HepG2 (cell line): ENCODE measurements around the gene ZNF581. TPM values are rescaled to one million over a fixed set of nuclear protein-coding genes. Genes with fewer than 3 reads are reported as not detected.

Experiments used
- DPF2 ChIP-seq: sonication (generic); formaldehyde crosslinking; IDR thresholded peaks from 2 replicates; pipeline ENCODE4 v1.4.0; 2020; ENCODE audit warnings: mild to moderate bottlenecking, low read depth, missing genetic modification reagents, borderline replicate concordance
- GZF1 ChIP-seq: sonication (generic); formaldehyde crosslinking; IDR thresholded peaks from 2 replicates; pipeline ENCODE4 v1.5.1; 2020; ENCODE audit warnings: mild to moderate bottlenecking, missing genetic modification reagents
- HNF4G ChIP-seq, 2 experiments: sonication (generic) in 1 of 2; formaldehyde crosslinking in 1 of 2; IDR thresholded peaks; 2 replicates each; pipeline versions ENCODE4 v1.4.0 to v1.6.1; 2011 to 2020; ENCODE audit warnings: borderline replicate concordance in 2 of 2, low read depth in 2 of 2, mild to moderate bottlenecking in 2 of 2, low read length in 1 of 2, missing genetic modification reagents in 1 of 2, moderate library complexity in 1 of 2
- HOXA7 ChIP-seq: sonication (generic); formaldehyde crosslinking; IDR thresholded peaks from 2 replicates; pipeline ENCODE4 v1.8.1; 2022; ENCODE audit warnings: mild to moderate bottlenecking, missing genetic modification reagents, moderate library complexity
- IRF2 ChIP-seq: IDR thresholded peaks from 2 replicates; pipeline ENCODE4 v1.6.1; 2018; ENCODE audit warnings: missing genetic modification reagents, missing compliant biosample characterization
- KDM3A ChIP-seq: IDR thresholded peaks from 2 replicates; pipeline ENCODE4 v1.6.1; 2018; ENCODE audit warnings: low read depth, missing compliant biosample characterization
- MIXL1 ChIP-seq: IDR thresholded peaks from 2 replicates; pipeline ENCODE4 v1.6.1; 2016
- SOX13 ChIP-seq, 3 experiments: fragments of 450-650 bp in 1 of 3; sonication (generic) in 1 of 3; formaldehyde crosslinking in 1 of 3; IDR thresholded peaks in 2 of 3; conservative IDR thresholded peaks in 1 of 3; 2 replicates each; pipeline versions ENCODE4 v1.5.0 to v1.6.1; 2016 to 2020; ENCODE audit warnings: antibody characterized with exemption in 1 of 3, mild to moderate bottlenecking in 1 of 3, missing compliant biosample characterization in 1 of 3, missing genetic modification reagents in 1 of 3, moderate library complexity in 1 of 3
- TARDBP ChIP-seq: sonication (generic); formaldehyde crosslinking; IDR thresholded peaks from 2 replicates; pipeline ENCODE4 v1.8.0; 2022; ENCODE audit warnings: mild to moderate bottlenecking, missing genetic modification reagents
- TCF7L2 ChIP-seq: IDR thresholded peaks from 2 replicates; pipeline ENCODE4 v1.6.1; 2011; ENCODE audit warnings: mild to moderate bottlenecking, low read depth, low read length, moderate library complexity
- YEATS4 ChIP-seq: sonication (generic); formaldehyde crosslinking; IDR thresholded peaks from 2 replicates; pipeline ENCODE4 v1.4.0; 2020; ENCODE audit warnings: missing genetic modification reagents, borderline replicate concordance
- ZFP62 ChIP-seq: sonication (generic); formaldehyde crosslinking; IDR thresholded peaks from 2 replicates; pipeline ENCODE4 v1.4.0; 2020; ENCODE audit warnings: missing genetic modification reagents
- ZFP82 ChIP-seq: sonication (generic); formaldehyde crosslinking; IDR thresholded peaks from 2 replicates; pipeline ENCODE4 v1.5.1; 2020; ENCODE audit warnings: mild to moderate bottlenecking, missing genetic modification reagents, borderline replicate concordance
- polyA plus RNA-seq, 8 experiments: library from polyadenylated mRNA; depleted of rRNA in 3 of 8; stranded (reverse) in 7 of 8; unstranded in 1 of 8; fragments of >200 nt; fragmentation: Illumina TruSeq in 4 of 8; extraction: Trizol in 4 of 8; gene quantifications; 2 replicates each; pipeline versions ENCODE4 v1.2.1 to v1.2.3, GENCODE V29; 2011 to 2016; ENCODE audit warnings: low read depth in 4 of 8, missing spikeins in 1 of 8, mixed read lengths in 1 of 8; ENCODE audit not compliant: insufficient read depth in 1 of 8
- total RNA-seq, 5 experiments: library from RNA; depleted of rRNA; stranded (reverse); fragments of >200 nt; fragmentation: Illumina TruSeq; extraction: Trizol; gene quantifications; 2 replicates each; pipeline ENCODE4 v1.2.3, GENCODE V29; 2016; ENCODE audit warnings: low read depth in 1 of 5
- TF ChIP-seq, protein P1 (sequence below): IDR thresholded peaks from 2 replicates; pipeline ENCODE4 v1.6.1; 2012; ENCODE audit warnings: low read depth, low read length, improper control_type of control experiment
- TF ChIP-seq, protein P2 (sequence below): IDR thresholded peaks from 2 replicates; pipeline ENCODE4 v1.6.1; 2016; ENCODE audit warnings: missing compliant biosample characterization, missing genetic modification reagents, borderline replicate concordance
- TF ChIP-seq, protein P3 (sequence below): sonication (generic); formaldehyde crosslinking; IDR thresholded peaks from 2 replicates; pipeline ENCODE4 v1.8.1; 2023; ENCODE audit warnings: mild to moderate bottlenecking, moderate library complexity, missing genetic modification reagents
- TF ChIP-seq, protein P4 (sequence below): sonication (generic); IDR thresholded peaks from 2 replicates; pipeline ENCODE4 v1.6.1; 2016; ENCODE audit warnings: low read depth, borderline replicate concordance
- TF ChIP-seq, protein P5 (sequence below): sonication (generic); formaldehyde crosslinking; IDR thresholded peaks from 2 replicates; pipeline ENCODE4 v1.8.0; 2022; ENCODE audit warnings: missing genetic modification reagents, mild to moderate bottlenecking, borderline replicate concordance
- TF ChIP-seq, protein P6 (sequence below): sonication (generic); formaldehyde crosslinking; IDR thresholded peaks from 2 replicates; pipeline ENCODE4 v1.9.0; 2022; ENCODE audit warnings: missing genetic modification reagents, mild to moderate bottlenecking, borderline replicate concordance

The ZNF581 gene
- total and polyA plus RNA-seq, 2 of the 13 experiments (the other 11 are each of a cell fraction or from before 2014, with no cell fraction given) = 19.6 to 49.5 TPM

DNA sequence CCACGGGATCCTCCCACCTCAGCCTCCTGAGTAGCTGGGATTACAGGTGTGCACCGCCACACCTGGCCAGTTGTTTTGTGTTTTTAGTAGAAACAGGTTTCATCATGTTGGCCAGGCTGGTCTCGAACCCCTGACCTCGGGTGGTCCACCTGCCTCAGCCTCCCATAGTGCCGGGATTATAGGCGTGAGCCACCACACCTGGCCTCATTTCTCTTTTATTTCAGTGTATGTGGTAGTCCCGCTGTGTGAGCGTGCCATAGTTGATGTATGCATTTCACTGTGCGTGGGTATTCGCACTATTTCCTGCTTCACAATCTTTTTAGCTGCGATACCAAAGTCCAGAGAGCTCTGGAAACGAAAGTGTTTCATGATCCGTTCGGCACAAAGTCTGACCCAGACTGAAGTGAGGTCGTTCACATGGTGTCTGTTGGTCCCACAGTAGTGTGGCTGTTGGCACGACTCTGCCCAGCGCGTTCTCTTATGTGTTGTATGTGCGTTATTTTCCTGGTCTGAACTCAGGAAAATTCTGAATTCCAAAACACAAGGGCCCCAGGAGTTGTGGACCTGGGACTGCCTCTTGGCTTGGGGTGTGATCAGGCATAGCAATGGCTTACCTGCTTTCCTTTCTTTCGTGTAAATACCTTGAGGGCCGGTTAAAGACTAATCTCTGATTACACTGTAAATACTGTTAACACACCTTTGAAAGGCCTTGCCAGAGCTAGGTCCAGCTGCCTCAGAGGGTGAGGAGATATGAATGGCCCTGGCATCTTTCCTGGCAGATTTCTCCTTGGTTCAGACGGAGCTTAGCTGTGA is 40.2 kb downstream of the ZNF581 start (continued):
- TF ChIP-seq, protein P1, sequence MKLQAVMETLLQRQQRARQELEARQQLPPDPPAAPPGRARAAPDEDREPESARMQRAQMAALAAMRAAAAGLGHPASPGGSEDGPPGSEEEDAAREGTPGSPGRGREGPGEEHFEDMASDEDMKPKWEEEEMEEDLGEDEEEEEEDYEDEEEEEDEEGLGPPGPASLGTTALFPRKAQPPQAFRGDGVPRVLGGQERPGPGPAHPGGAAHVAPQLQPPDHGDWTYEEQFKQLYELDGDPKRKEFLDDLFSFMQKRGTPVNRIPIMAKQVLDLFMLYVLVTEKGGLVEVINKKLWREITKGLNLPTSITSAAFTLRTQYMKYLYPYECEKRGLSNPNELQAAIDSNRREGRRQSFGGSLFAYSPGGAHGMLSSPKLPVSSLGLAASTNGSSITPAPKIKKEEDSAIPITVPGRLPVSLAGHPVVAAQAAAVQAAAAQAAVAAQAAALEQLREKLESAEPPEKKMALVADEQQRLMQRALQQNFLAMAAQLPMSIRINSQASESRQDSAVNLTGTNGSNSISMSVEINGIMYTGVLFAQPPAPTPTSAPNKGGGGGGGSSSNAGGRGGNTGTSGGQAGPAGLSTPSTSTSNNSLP = peak; percentile 7; the same call in 1 of the 2 replicates
- TF ChIP-seq, protein P2, sequence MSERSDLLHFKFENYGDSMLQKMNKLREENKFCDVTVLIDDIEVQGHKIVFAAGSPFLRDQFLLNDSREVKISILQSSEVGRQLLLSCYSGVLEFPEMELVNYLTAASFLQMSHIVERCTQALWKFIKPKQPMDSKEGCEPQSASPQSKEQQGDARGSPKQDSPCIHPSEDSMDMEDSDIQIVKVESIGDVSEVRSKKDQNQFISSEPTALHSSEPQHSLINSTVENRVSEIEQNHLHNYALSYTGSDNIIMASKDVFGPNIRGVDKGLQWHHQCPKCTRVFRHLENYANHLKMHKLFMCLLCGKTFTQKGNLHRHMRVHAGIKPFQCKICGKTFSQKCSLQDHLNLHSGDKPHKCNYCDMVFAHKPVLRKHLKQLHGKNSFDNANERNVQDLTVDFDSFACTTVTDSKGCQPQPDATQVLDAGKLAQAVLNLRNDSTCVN (CRISPR knock-in tag) = peak; percentile 86
- TF ChIP-seq IRF2 (CRISPR knock-in tag) = peak; percentile 79
- TF ChIP-seq, protein P3, sequence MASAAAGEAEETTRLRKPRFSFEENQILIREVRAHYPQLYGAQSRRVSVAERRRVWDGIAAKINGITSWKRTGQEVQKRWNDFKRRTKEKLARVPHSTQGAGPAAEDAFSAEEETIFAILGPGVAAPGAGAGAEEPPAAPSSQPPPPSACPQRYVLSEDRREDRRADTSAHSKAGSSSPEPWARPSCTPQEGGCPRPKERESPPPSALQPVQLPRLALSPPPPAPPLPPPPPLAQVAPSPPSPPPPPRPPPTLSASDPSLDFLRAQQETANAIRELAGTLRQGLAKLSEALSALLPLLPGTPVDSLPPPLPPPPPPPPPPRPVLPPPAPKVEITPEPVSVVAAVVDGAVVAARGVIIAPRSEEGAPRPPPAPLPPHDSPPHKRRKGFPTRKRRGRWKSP (CRISPR knock-in tag) = 0 out of 2 replicates have a peak, but pooled peaks have one; percentile 43
- TF ChIP-seq TARDBP (CRISPR knock-in tag) = peak; percentile 45; the same call in 1 of the 2 replicates
- 0 out of 2 replicates have a peak, but pooled peaks have one; percentile 17 for TF ChIP-seq KDM3A (CRISPR knock-in tag)
- peak; percentile 88 for TF ChIP-seq YEATS4 (CRISPR knock-in tag)
- TF ChIP-seq, protein P4, sequence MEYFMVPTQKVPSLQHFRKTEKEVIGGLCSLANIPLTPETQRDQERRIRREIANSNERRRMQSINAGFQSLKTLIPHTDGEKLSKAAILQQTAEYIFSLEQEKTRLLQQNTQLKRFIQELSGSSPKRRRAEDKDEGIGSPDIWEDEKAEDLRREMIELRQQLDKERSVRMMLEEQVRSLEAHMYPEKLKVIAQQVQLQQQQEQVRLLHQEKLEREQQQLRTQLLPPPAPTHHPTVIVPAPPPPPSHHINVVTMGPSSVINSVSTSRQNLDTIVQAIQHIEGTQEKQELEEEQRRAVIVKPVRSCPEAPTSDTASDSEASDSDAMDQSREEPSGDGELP = no peak; the same call in 1 of the 2 replicates
- peak; percentile 85 for TF ChIP-seq HNF4G (IDR thresholded peaks at IDR 0.05; ENCODE audit: borderline replicate concordance, low read depth, low read length)
- peak; percentile 63; the same call in 1 of the 2 replicates for TF ChIP-seq HNF4G (CRISPR knock-in tag; IDR thresholded peaks at IDR 0.05; ENCODE audit: borderline replicate concordance, low read depth)
- TF ChIP-seq GZF1 = peak; percentile 89; the same call in 1 of the 2 replicates
- TF ChIP-seq MIXL1 = 0 out of 2 replicates have a peak, but pooled peaks have one; percentile 48
- TF ChIP-seq, protein P5, sequence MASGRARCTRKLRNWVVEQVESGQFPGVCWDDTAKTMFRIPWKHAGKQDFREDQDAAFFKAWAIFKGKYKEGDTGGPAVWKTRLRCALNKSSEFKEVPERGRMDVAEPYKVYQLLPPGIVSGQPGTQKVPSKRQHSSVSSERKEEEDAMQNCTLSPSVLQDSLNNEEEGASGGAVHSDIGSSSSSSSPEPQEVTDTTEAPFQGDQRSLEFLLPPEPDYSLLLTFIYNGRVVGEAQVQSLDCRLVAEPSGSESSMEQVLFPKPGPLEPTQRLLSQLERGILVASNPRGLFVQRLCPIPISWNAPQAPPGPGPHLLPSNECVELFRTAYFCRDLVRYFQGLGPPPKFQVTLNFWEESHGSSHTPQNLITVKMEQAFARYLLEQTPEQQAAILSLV (CRISPR knock-in tag) = peak; percentile 28; the same call in 1 of the 2 replicates
- peak; percentile 51; the same call in 1 of the 2 replicates for TF ChIP-seq DPF2 (CRISPR knock-in tag)
- TF ChIP-seq ZFP82 (CRISPR knock-in tag) = 0 out of 2 replicates have a peak, but pooled peaks have one; percentile 63
- TF ChIP-seq TCF7L2 = no peak
- TF ChIP-seq, protein P6, sequence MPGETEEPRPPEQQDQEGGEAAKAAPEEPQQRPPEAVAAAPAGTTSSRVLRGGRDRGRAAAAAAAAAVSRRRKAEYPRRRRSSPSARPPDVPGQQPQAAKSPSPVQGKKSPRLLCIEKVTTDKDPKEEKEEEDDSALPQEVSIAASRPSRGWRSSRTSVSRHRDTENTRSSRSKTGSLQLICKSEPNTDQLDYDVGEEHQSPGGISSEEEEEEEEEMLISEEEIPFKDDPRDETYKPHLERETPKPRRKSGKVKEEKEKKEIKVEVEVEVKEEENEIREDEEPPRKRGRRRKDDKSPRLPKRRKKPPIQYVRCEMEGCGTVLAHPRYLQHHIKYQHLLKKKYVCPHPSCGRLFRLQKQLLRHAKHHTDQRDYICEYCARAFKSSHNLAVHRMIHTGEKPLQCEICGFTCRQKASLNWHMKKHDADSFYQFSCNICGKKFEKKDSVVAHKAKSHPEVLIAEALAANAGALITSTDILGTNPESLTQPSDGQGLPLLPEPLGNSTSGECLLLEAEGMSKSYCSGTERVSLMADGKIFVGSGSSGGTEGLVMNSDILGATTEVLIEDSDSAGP (CRISPR knock-in tag) = peak; percentile 48
- no peak for TF ChIP-seq ZFP62 (CRISPR knock-in tag)
- no peak for TF ChIP-seq HOXA7
- TF ChIP-seq SOX13 (IDR thresholded peaks at IDR 0.05) = no peak
- TF ChIP-seq SOX13 (CRISPR knock-in tag; conservative IDR thresholded peaks at IDR 0.05 in 1 of 2, IDR thresholded peaks at IDR 0.05 in 1 of 2) = no peak; a peak in 1 of 4 replicates
